Activated CD8-positive, alpha-beta memory T cell treated with anti-CD3 and anti-CD28 coated beads, Interleukin-2, amount 50 U/mL, for 1 hour (primary cell): ENCODE results near the gene COMMD2.

Experiments used
- DNase-seq: peaks from one replicate; pipeline ENCODE4 v3.0.0-alpha.2; 2020; ENCODE audit errors: extremely low read depth

The COMMD2 gene

GRCh38 chr3:149763565-149764195 lies 11.4 kb upstream of the COMMD2 start:
- no peak for DNase-seq

GRCh38 chr3:149753717-149754116 lies 1.4 kb upstream of the COMMD2 start:
- no peak for DNase-seq

- DNase-seq: no peak
Measured at GRCh38 chr3:149752788-149753136, 473 bp upstream of the COMMD2 start.

GRCh38 chr3:149751551-149751950 lies 738 bp downstream of the COMMD2 start:
- DNase-seq: no peak

- DNase-seq: no peak
Measured at GRCh38 chr3:149744606-149745005, 7.7 kb downstream of the COMMD2 start.

- DNase-seq: no peak
Measured at GRCh38 chr3:149744151-149744550, 8.1 kb downstream of the COMMD2 start.

GRCh38 chr3:149739396-149739795 lies 12.9 kb downstream of the COMMD2 start:
- DNase-seq: no peak

GRCh38 chr3:149738876-149739275 lies 13.4 kb downstream of the COMMD2 start:
- no peak for DNase-seq

GRCh38 chr3:149736953-149737205 lies 15.4 kb downstream of the COMMD2 start:
- no peak for DNase-seq

GRCh38 chr3:149736175-149736952 lies 15.9 kb downstream of the COMMD2 start:
- DNase-seq: no peak

- no peak for DNase-seq
Measured at GRCh38 chr3:149732234-149732633, 20.1 kb downstream of the COMMD2 start.

GRCh38 chr3:149727656-149728055 lies 24.6 kb downstream of the COMMD2 start:
- DNase-seq: no peak

- DNase-seq: no peak
Measured at GRCh38 chr3:149726716-149727407, 25.4 kb downstream of the COMMD2 start.

GRCh38 chr3:149723781-149724180 lies 28.5 kb downstream of the COMMD2 start:
- no peak for DNase-seq

- DNase-seq: no peak
Measured at GRCh38 chr3:149720918-149721317, 31.4 kb downstream of the COMMD2 start.

- DNase-seq: no peak
Measured at GRCh38 chr3:149717391-149718056, 34.8 kb downstream of the COMMD2 start.

- no peak for DNase-seq
Measured at GRCh38 chr3:149716984-149717383, 35.3 kb downstream of the COMMD2 start.

GRCh38 chr3:149715247-149715646 lies 37.0 kb downstream of the COMMD2 start:
- no peak for DNase-seq

GRCh38 chr3:149713730-149714654 lies 38.3 kb downstream of the COMMD2 start:
- no peak for DNase-seq

GRCh38 chr3:149706905-149707304 lies 45.4 kb downstream of the COMMD2 start:
- no peak for DNase-seq

GRCh38 chr3:149705416-149705815 lies 46.9 kb downstream of the COMMD2 start:
- DNase-seq: no peak

GRCh38 chr3:149703466-149703865 lies 48.8 kb downstream of the COMMD2 start:
- no peak for DNase-seq
